Ramos (cell line): Measurements from ENCODE around the gene ARL15.

ENCODE experiments used
- in situ Hi-C: fragments of 300-500 bp; cut with MboI; formaldehyde crosslinking; loops from one replicate; pipeline ENCODE4 v1.14.3; 2022; ENCODE audit warnings: low sequenced_read_pairs; ENCODE audit not compliant: unreplicated experiment

The ARL15 gene

DNA sequence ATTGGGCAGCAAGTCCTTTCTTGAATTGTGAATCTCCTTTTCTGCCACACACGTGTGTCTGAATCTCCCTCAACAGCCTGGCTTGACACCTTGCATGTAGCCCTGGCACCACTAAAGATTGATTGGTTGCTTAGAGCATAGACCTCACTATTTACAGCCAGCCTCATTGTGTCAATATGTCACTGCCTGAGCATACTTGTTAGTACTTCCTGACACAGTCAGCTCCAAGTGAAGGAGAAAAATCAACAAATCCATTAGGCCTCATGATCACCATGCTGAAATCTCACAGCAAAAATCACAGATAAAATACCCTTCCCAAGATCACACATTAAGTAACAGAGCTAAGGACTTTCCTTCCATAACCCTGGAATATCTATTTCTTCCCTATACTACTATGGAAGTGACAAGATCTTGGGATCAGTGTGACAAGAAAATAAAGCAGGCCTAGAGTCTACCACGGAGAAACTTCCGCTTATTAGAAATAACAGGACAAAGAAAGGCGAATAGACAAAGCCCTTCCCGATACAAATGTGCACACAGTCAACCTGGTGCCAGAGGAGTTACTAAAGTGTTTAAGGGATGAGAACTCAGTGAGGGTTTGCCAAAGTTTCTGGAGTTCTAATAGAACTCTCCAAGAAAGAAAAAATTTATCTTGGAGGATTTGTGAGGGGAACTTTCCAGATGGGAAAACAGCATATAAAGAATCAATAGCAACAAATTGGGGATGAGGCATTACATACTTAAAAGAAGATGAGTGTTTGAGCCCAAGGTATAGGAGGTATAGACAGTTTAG lies 5.6 kb upstream of the ARL15 start:
- in situ Hi-C loops = no loop called here

- in situ Hi-C loops = no loop called here
Observed at GRCh38 chr5:54313311-54314270, 3.2 kb upstream of the ARL15 start.

DNA sequence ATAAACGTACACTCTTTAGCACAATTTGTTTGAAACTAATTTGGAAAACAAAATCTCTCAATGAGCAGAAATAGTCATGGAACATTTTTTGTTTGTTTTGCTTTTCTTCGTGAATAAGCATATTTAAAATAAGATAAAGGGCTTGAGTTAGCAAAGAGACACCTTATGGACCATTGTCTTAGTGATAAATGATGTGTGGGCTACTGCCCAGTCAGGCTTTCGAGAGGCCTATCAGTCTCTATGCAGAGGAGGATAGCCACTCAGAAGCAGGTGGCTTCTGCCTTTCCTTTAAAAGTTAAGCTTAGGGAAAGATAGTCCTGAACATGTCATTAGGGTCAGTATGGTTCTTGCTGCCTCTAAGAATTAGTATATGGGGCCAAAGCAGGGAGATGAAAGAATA lies 2.1 kb upstream of the ARL15 start:
- in situ Hi-C loops = no loop called here

DNA sequence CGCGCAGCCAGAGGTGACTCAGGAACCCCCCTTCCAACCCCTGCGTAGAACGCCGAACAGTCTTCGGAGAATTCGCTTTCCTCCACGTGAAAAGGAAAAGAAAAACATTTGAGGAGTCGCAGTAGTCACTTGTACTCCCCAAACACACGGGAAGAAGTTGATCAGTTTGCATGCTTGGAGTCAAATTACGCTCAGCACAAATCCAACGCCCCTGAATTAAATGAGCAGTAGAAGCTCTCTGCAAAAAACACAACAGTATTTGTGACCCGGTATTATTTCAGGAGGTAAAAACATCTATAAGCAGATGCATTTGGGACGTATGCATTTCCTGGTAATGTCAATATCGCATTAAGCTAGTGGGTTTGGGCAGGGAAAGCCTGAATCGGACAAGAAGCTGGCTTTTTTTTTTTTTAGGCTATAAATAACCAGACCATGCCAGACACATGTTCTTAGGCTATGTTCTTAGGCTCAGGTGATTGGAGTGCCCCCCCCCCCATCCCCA lies 854 bp upstream of the ARL15 start:
- in situ Hi-C loops = no loop called here

GRCh38 chr5:54309691-54310432 lies 511 bp downstream of the ARL15 start:
- in situ Hi-C loops = no loop called here

GRCh38 chr5:54309276-54309675 lies 1.1 kb downstream of the ARL15 start:
- in situ Hi-C loops = no loop called here

GRCh38 chr5:54307583-54307982 lies 2.8 kb downstream of the ARL15 start:
- in situ Hi-C loops = no loop called here

DNA sequence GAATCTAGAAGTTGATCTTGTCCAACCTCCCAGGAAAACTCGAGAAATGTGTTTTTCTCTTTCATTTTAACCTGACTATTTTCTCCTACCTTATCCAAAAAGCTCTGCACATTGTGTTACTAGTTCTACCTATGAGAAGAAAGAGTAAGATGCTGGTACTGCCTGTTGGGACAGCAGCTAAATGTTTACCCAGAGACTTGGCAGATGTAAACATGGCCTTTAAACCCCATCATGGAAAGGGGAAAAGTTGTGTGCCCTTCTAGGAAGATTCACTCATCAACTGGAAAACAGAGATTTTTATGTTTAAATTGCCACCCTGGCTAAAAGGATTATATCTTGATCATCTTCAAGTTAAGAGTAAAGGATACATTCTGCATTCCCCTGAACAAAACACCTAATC lies 3.5 kb downstream of the ARL15 start:
- in situ Hi-C loops = no loop called here

DNA sequence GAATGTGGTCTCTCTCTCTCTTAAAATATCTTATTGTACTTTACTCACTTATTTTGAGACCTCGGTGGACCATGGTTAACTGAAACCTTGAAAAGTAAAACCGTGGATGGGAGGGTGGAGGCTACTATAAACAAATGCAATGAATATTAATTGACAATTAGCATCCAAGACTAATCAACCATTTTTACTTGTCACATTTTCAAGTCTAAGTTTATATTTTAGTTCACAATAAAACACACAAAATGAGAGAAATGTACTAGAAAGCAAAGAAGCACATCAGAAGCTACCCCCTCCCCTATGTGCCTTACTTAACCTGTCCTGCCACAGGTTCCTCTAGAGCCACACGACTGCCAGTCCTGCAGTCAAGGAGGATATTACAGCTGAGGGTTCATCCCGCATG lies 4.6 kb downstream of the ARL15 start:
- in situ Hi-C loops = no loop called here

DNA sequence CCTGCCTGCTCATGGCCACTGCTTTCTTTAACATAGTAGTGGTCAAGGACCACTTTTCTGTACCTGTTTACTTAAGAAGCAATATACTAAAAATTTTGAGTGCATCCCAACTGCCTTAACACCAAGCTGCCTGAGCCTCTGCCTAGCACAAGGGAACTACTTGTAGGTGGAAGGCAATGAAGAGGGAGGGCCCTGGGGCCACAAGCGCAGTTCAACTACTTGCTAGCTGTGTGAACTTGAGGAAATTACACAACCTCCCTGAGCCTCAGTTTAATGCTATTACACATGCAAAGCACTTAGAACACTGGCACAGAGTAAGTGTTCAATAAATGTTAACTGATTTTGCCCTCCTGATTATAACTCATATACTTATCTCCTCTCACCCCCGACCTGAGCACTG lies 6.3 kb downstream of the ARL15 start:
- in situ Hi-C loops = no loop called here

DNA sequence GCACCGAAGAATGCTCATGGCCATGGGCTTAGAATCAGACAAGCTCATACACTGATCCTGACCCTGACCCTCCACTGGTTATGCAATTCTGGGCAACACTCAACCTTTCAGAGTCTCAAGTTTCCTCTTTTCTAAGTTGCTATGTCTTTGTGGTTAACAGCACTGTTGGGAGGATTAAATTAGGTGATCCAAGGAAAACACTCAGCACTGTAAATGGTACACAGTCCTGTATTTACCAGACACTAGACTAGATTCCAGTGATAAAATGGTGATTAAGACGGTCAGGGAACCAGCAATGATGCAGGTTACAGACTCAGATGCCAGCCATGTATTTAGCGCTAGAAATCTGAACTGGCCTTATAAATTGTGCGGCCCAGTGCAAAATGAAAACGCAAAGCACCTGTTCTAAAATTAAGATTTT lies 8.1 kb downstream of the ARL15 start:
- in situ Hi-C loops = no loop called here

- in situ Hi-C loops = no loop called here
Observed at GRCh38 chr5:54301849-54302248, 8.5 kb downstream of the ARL15 start.

- in situ Hi-C loops = no loop called here
Observed at GRCh38 chr5:54301220-54301619, 9.2 kb downstream of the ARL15 start.

DNA sequence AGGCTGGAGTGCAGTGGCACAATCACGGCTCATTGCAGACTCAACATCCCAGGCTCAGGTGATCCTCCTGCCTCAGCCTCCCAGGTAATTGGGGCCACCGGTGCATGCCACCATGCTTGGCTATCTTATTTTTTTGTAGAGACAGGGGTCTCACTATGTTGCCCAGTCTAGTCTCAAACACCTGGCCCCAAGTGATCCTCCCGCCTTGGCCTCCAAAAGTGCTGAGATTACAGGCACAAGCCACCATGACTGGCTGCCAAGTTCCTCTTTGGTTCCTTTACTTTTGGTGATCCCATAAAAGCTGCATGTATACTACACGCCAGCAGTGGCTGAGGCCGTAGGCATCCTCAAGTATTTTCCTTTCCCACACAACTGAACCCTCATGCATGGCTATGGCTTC lies 11.4 kb downstream of the ARL15 start:
- in situ Hi-C loops = no loop called here

DNA sequence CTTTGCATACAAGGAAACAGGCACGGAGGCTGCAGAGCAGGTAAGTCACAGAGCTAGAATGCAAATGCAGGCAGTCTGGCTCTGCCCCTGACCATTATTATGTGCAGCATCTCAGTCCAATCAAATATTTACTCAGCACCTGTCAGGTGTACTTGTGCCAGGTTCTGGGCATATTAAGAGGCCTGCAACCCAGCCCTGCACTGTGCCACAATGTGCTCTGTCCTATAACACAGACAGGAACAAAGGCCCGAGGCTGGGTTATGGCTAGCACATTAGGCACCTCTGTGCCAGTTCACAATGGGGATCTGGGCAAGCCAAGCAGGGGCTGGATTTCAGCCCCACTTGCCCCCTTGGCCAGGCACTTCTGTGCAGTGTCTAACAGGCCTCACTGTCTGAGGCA lies 14.0 kb downstream of the ARL15 start:
- in situ Hi-C loops = no loop called here

- in situ Hi-C loops = no loop called here
Observed at GRCh38 chr5:54295651-54296276, 14.6 kb downstream of the ARL15 start.

GRCh38 chr5:54294097-54294667 lies 16.2 kb downstream of the ARL15 start:
- in situ Hi-C loops = no loop called here

DNA sequence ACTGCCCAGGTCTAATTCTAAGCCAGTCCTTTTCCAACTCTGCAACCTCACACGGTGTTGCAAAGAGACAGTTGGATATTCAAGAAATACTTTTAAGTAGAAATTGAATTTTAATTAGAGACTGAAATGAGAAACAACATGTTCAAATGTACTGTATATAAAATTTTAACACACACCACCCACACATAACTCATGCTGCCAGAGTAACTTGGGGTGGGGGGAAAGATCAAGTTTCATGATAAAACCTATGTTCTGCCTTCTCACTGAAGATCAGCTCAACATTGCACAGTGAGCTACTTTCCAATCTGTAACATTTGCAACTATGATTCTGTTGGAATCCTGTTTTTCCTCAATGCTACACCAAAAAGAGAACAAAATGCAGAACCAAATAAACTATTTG lies 17.5 kb downstream of the ARL15 start:
- in situ Hi-C loops = no loop called here

- in situ Hi-C loops = no loop called here
Observed at GRCh38 chr5:54291498-54291897, 18.9 kb downstream of the ARL15 start.

DNA sequence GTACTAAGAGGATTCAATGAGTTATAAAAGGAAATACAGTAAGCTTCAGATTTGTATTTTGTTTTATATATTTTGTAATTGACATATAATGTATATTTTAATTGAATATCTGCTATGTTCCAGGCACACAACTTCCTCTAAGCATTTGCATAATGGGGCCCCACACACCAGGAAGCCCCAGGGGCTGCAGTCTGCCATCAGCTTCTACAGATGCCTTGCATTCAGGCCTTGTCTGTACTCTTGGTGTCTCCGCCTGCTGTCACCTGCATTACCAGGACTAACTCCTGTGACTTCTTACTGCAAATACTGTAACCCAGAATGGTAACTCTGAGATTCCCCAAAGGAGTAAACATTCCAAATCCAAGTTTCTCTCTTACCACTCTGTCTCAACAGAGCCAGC lies 20.6 kb downstream of the ARL15 start:
- in situ Hi-C loops = no loop called here
